Heart right ventricle (tissue), 16 donors: Measurements from ENCODE around the gene EVC2. TPM values are rescaled to one million over a fixed set of nuclear protein-coding genes. Genes with fewer than 3 reads are reported as not detected.

Experiments
- ATAC-seq, 8 donors: fragments of 200-7000 bp; cut with Tn5 transposase; one replicate each; pipeline ENCODE4 v1.9.1; 2020; ENCODE audit warnings: mild to moderate bottlenecking in 8 of 8, moderate library complexity in 8 of 8, moderate number of reproducible peaks in 1 of 8
- DNase-seq, 2 donors: peaks; one replicate each; pipeline ENCODE4 v3.0.0-alpha.2; 2020
- H3K27ac ChIP-seq, 10 donors: fragments of 200-600 bp; sonication (generic) in 2 of 10; one replicate each; pipeline versions ENCODE4 v1.5.0 to v1.8.0; 2020 to 2022; ENCODE audit warnings: mild to moderate bottlenecking in 3 of 10
- H3K27me3 ChIP-seq, 7 donors: fragments of 200-600 bp; one replicate each; pipeline ENCODE4 v1.8.0; 2021 to 2022; ENCODE audit warnings: mild to moderate bottlenecking in 2 of 7
- H3K36me3 ChIP-seq, 9 donors: fragments of 200-600 bp; sonication (generic) in 1 of 9; one replicate each; pipeline versions ENCODE4 v1.5.0 to v1.8.0; 2020 to 2022; ENCODE audit warnings: mild to moderate bottlenecking in 2 of 9
- H3K4me1 ChIP-seq, 9 donors: fragments of 200-600 bp; sonication (generic) in 1 of 9; one replicate each; pipeline versions ENCODE4 v1.5.0 to v1.8.0; 2020 to 2022; ENCODE audit warnings: mild to moderate bottlenecking in 4 of 9
- H3K4me3 ChIP-seq, 10 donors: fragments of 200-600 bp; sonication (generic) in 2 of 10; one replicate each; pipeline versions ENCODE4 v1.5.0 to v1.8.0; 2020 to 2022; ENCODE audit warnings: mild to moderate bottlenecking in 7 of 10, moderate library complexity in 2 of 10
- H3K9me3 ChIP-seq, 11 donors: fragments of 200-600 bp in 10 of 11; sonication (generic) in 2 of 11; one replicate each; pipeline versions ENCODE4 v1.5.0 to v1.8.0; 2013 to 2022; ENCODE audit warnings: mild to moderate bottlenecking in 2 of 11, control low read depth in 1 of 11, moderate library complexity in 1 of 11
- WGBS, 2 donors: extraction: QIAGEN DNeasy Blood & Tissue Kit; methylation state at CpG; one replicate each; pipeline ENCODE4 v1.1.7; 2013; ENCODE audit warnings: inconsistent platforms in 1 of 2; 5-methylcytosine and 5-hydroxymethylcytosine counted together
- intact Hi-C, 10 donors: fragments of 100-400 bp; cut with DNase I; formaldehyde crosslinking; loops; one replicate each; pipeline versions ENCODE4 v1.11.1 to v1.14.2; 2022
- polyA plus RNA-seq, 2 donors: library from polyadenylated mRNA; stranded (reverse); fragments of 200-250 nt; gene quantifications; one replicate each; pipeline ENCODE4 v1.2.3, GENCODE V29; 2013
- total RNA-seq, 10 donors: library from RNA; stranded (reverse); fragmentation: NEBNext Ultra II Directional in 3 of 10; extraction: Animal tissue kit (Norgen Biotek cat#: 25700) in 3 of 10; gene quantifications; one replicate each; pipeline versions ENCODE4 v1.2.1 to v1.2.4, GENCODE V29; 2021 to 2023
- TF ChIP-seq, protein P1 (sequence below), 9 donors: fragments of 200-600 bp; sonication (generic) in 2 of 9; IDR thresholded peaks; one replicate each; pipeline versions ENCODE4 v1.5.0 to v1.8.0; 2021 to 2022; ENCODE audit warnings: antibody characterized with exemption in 9 of 9, mild to moderate bottlenecking in 5 of 9, moderate library complexity in 1 of 9
- donor health status: Arrhythmogenic right ventricular cardiomyopathy.
- donor health status: ischemic (EF 13 %, LVEDD 7.1; RV severe dilation, severe dysfunction).
- donor health status: healthy with polysubstance abuse.
- donor health status: DM: no; HTN: yes; CAD: no.
- donor health status: DM: no; HTN: no; CAD: no.
- donor health status: ischemic (EF 25% LVEDD 6.9; RV normal size, moderate dysfunction).
- donor health status: ischemic (EF 25% LVEDD 5.7; RV mildly dilated, moderate dysfunction).
- donor health status: healthy.
- donor health status: DM: yes; HTN: yes; CAD: no.
- donor health status: Ischemic cardiomyopathy.
- donor health status: ischemic (EF 35%, LVEDD 5.7; RV mildly dilated, moderate dysfunction).
- donor health status: nonischemic (EF 11% LVEDD 7.7; RV severe dilation, severe dysfunction).
- donor health status: DM: yes; HTN: yes; CAD: no.
- donor health status: PGD.
- donor health status: ischemic (EF 29% LVEDD 5.4; RV normal size, mild dysfunction).
- donor health status: nonischemic (EF 23%, LVEDD 6.1; RV moderate dilation, normal function).

The EVC2 gene
- total and polyA plus RNA-seq, 12 donors, result 0.47 to 1.5 (median 0.91) TPM

DNA sequence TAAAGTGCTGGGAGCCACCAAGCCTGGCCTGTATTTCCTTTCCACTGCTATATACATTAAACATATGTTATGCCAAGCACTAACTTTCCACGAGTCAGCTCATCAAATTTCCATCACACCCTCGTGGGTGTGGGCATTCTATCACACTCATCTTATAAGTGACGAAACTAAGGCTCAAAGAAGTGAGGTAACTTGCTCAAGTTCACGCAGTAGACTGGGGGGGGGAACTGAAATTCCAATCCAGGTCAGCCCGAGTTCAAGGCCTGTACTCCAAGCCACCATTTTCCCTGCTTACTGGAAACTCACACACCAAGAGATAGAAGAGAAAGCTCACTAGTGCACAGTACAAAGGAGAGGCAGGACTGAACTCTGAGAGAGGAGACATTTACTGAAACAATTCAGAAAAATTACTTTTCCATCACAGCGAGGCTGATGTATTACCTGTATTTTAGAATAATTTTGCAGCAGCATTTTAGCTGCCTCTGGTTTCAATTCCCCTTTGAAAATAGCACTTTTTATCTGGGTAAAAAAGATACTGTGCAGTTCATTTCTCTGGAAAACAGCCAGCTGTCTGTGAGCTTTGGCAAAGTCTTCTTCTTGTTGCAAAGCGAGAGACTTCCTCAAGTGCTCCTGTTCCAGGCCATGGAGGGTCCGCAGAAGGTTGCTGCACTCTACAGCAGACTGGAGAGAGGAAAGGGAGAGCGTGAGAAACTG is 76.8 kb downstream of the EVC2 start:
- H3K9me3 ChIP-seq, result peaks cover 0 to 10% (median 0%) of the 10 kb centered on the region in 11 donors
- H3K4me3 ChIP-seq, result no peak overlapping the region
- TF ChIP-seq, protein P1, sequence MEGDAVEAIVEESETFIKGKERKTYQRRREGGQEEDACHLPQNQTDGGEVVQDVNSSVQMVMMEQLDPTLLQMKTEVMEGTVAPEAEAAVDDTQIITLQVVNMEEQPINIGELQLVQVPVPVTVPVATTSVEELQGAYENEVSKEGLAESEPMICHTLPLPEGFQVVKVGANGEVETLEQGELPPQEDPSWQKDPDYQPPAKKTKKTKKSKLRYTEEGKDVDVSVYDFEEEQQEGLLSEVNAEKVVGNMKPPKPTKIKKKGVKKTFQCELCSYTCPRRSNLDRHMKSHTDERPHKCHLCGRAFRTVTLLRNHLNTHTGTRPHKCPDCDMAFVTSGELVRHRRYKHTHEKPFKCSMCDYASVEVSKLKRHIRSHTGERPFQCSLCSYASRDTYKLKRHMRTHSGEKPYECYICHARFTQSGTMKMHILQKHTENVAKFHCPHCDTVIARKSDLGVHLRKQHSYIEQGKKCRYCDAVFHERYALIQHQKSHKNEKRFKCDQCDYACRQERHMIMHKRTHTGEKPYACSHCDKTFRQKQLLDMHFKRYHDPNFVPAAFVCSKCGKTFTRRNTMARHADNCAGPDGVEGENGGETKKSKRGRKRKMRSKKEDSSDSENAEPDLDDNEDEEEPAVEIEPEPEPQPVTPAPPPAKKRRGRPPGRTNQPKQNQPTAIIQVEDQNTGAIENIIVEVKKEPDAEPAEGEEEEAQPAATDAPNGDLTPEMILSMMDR (IDR thresholded peaks at IDR 0.05), result no peak
- H3K27ac ChIP-seq, result no peak overlapping the region
- 64 to 69% methylated on average over 9 of the region's 9 CpGs for WGBS, 2 donors
- intact Hi-C loops, result no loop called here
- DNase-seq (no peak), ATAC-seq (no peak)
- peaks cover 0 to 47% (median 0%) of the 10 kb centered on the region in 9 donors for H3K36me3 ChIP-seq
- H3K4me1 ChIP-seq, result no peaks in the 10 kb centered on the region
- no peaks in the 10 kb centered on the region for H3K27me3 ChIP-seq

DNA sequence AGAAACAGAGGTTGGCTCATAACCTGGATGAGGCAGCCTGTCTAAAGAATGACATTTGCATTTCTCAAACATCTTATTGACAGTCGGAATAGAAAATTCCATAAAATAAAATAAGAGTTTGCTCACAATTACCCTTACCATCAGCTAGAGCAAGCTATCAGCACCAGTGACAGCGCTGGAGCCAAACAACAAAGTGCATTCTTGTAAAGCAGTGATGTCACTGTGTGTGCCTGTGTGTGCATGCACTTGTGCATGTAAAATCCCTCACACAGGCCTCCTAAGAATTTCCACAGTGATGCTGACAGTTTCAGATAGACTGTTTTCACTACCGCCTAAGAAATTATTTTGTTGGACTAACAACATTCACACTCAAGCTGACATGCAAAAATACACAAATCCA is 77.6 kb downstream of the EVC2 start:
- ATAC-seq, result no peak
- TF ChIP-seq, protein P1 (IDR thresholded peaks at IDR 0.05), result no peak
- DNase-seq, result no peak
- Histone ChIP-seq H3K4me1 (no peaks in the 10 kb centered on the region), H3K9me3 (peaks cover 0 to 10% (median 0%) of the 10 kb centered on the region in 11 donors), H3K36me3 (peaks cover 0 to 53% (median 0%) of the 10 kb centered on the region in 9 donors), H3K27ac (no peak overlapping the region), H3K4me3 (no peak overlapping the region), H3K27me3 (no peaks in the 10 kb centered on the region)
- intact Hi-C loops, result no loop called here
- WGBS, 2 donors, result 95% methylated on average over 3 of the region's 3 CpGs

DNA sequence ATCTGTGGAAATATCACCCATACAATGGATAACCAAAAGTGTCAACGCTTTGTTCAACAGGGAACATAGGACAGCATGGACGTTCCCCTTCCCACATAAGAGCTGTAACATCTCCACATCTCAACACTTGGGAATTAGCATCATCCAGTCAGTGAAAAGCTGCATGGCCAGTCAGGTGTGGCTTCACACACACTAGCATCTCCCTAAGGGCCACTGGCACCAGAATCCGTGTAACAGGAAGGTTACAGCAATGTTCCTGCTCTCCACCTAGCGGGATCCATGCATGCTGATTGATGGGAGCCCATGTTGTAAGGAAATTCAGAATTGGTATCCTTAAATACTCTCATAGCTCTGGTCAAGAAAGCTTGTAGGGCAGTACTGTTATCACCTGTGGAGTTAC is 78.8 kb downstream of the EVC2 start:
- ATAC-seq (no peak), DNase-seq (no peak)
- Histone ChIP-seq H3K4me3 (no peak overlapping the region), H3K27ac (no peak overlapping the region), H3K36me3 (peaks cover 0 to 63% (median 0%) of the 10 kb centered on the region in 9 donors), H3K4me1 (no peaks in the 10 kb centered on the region), H3K27me3 (no peaks in the 10 kb centered on the region), H3K9me3 (peaks cover 0 to 10% (median 0%) of the 10 kb centered on the region in 11 donors)
- intact Hi-C loops, result no loop called here
- TF ChIP-seq, protein P1 (IDR thresholded peaks at IDR 0.05), result no peak
- WGBS, 2 donors, result 79 to 82% methylated on average over 4 of the region's 4 CpGs

DNA sequence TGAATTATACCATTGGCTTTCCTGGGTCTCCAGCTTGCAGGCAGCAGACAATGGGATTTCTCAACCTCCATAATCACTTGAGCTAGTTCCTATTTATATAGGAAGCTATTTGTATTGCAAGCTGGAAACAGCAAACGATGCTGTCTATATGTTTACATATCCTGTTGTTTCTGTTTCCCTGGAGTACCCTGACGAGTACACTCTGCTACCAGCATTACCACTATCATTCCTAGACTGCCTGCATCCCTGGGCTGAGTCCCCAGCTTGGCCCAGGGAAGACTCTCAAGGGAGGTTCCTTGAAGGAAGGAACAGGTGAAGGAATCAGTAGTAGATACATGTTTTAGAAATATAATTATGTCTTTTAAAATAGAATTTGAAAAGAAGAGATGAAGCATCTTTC is 81.4 kb downstream of the EVC2 start:
- Histone ChIP-seq H3K4me1 (no peaks in the 10 kb centered on the region), H3K27ac (no peak overlapping the region), H3K27me3 (no peaks in the 10 kb centered on the region), H3K36me3 (peaks cover 0 to 79% (median 5%) of the 10 kb centered on the region in 9 donors), H3K4me3 (no peak overlapping the region), H3K9me3 (no peaks in the 10 kb centered on the region)
- DNase-seq (no peak), ATAC-seq (no peak)
- intact Hi-C loops, result no loop called here
- TF ChIP-seq, protein P1 (IDR thresholded peaks at IDR 0.05), result no peak
- 48 to 58% methylated on average over 2 of the region's 2 CpGs for WGBS, 2 donors
